A673 (cell line): Measurements from ENCODE around the gene HYPK.

ENCODE experiments used
- EZH2 ChIP-seq: fragments of 200-600 bp; sonication (generic); IDR thresholded peaks from 2 replicates; pipeline ENCODE4 v1.6.1; 2017; ENCODE audit warnings: borderline replicate concordance, low read depth, mild to moderate bottlenecking, mixed read lengths, antibody characterized with exemption, low read length; ENCODE audit not compliant: poor library complexity, severe bottlenecking
- TF ChIP-seq, protein P1 (sequence below): fragments of 300-800, 200-600 bp; sonication (generic); conservative IDR thresholded peaks from 2 replicates; pipeline ENCODE4 v1.5.1; 2017; ENCODE audit warnings: low read depth, mild to moderate bottlenecking, antibody characterized with exemption, low read length, moderate library complexity, mixed read lengths

DNA sequence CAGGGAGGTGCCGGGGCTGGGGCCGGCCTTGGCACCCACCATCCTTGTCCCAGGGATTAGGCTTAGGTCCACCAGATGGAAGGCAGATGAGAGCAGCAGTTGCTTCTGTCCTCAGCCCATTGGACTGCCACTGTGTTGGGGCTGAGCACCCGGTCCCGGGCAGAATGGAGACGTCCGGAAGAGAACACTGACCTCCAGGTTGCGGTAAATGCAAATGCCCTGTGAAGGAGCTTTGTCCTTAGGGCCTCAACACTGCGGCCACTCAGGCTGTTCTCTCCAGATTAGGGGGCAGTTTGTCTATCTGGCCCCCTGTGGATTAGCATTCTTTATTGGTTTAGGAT, 484 bp upstream of the HYPK start, which contains the start of gene SERINC4:
- TF ChIP-seq, protein P1, sequence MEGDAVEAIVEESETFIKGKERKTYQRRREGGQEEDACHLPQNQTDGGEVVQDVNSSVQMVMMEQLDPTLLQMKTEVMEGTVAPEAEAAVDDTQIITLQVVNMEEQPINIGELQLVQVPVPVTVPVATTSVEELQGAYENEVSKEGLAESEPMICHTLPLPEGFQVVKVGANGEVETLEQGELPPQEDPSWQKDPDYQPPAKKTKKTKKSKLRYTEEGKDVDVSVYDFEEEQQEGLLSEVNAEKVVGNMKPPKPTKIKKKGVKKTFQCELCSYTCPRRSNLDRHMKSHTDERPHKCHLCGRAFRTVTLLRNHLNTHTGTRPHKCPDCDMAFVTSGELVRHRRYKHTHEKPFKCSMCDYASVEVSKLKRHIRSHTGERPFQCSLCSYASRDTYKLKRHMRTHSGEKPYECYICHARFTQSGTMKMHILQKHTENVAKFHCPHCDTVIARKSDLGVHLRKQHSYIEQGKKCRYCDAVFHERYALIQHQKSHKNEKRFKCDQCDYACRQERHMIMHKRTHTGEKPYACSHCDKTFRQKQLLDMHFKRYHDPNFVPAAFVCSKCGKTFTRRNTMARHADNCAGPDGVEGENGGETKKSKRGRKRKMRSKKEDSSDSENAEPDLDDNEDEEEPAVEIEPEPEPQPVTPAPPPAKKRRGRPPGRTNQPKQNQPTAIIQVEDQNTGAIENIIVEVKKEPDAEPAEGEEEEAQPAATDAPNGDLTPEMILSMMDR, result no peak
- no peak for TF ChIP-seq EZH2
